Neural cell (in vitro differentiated cells): Measurements from ENCODE around the gene PRRG2. TPM values are rescaled to one million over a fixed set of nuclear protein-coding genes. Genes with fewer than 3 reads are reported as not detected.

Experiments
- H2AFZ ChIP-seq: fragments of 200-600, 300-800 bp; sonication (generic), shearing (Covaris generic); 2 replicates; pipeline ENCODE4 v1.6.0; 2014; ENCODE audit warnings: low read depth, mild to moderate bottlenecking, antibody characterized with exemption, low read length, moderate library complexity
- H3F3A ChIP-seq: fragments of 200-600 bp; shearing (Covaris generic); 2 replicates; pipeline ENCODE4 v1.6.1; 2016; ENCODE audit warnings: mild to moderate bottlenecking, moderate library complexity, mixed read lengths, antibody characterized with exemption, low read length; ENCODE audit not compliant: insufficient read depth, poor library complexity, severe bottlenecking
- H3K27ac ChIP-seq: fragments of 200-600, 300-800 bp; sonication (generic), shearing (Covaris generic); 2 replicates; pipeline ENCODE4 v1.5.1; 2014; ENCODE audit warnings: mild to moderate bottlenecking, low read length, moderate library complexity
- H3K27me3 ChIP-seq: fragments of 300-800, 200-600 bp; sonication (generic), shearing (Covaris generic); 2 replicates; pipeline ENCODE4 v1.6.0; 2014; ENCODE audit warnings: mild to moderate bottlenecking, low read depth, low read length, moderate library complexity; ENCODE audit not compliant: insufficient read depth
- H3K36me3 ChIP-seq: fragments of 300-800, 200-600 bp; sonication (generic), shearing (Covaris generic); 2 replicates; pipeline ENCODE4 v1.5.1; 2014; ENCODE audit warnings: mild to moderate bottlenecking, antibody characterized with exemption, low read length, moderate library complexity; ENCODE audit not compliant: insufficient read depth
- H3K4me2 ChIP-seq: fragments of 300-800, 200-600 bp; sonication (generic), shearing (Covaris generic); 2 replicates; pipeline ENCODE4 v1.6.0; 2014; ENCODE audit warnings: mild to moderate bottlenecking, low read length
- H3K4me3 ChIP-seq: fragments of 300-800, 200-600 bp; sonication (generic), shearing (Covaris generic); 2 replicates; pipeline ENCODE4 v1.5.1; 2014; ENCODE audit warnings: mild to moderate bottlenecking, low read length, moderate library complexity
- H3K79me2 ChIP-seq: fragments of 200-600 bp; shearing (Covaris generic); replicated peaks from 2 replicates; pipeline ENCODE4 v1.6.0; 2014; ENCODE audit warnings: mild to moderate bottlenecking, low read length, moderate library complexity; ENCODE audit not compliant: insufficient read depth
- H3K9ac ChIP-seq: fragments of 300-800, 200-600 bp; sonication (generic), shearing (Covaris generic); 2 replicates; pipeline ENCODE4 v1.6.1; 2016; ENCODE audit warnings: mild to moderate bottlenecking, low read length, mixed read lengths
- H3K9me2 ChIP-seq: fragments of 200-600 bp; shearing (Covaris generic); 2 replicates; pipeline ENCODE4 v1.6.1; 2016; ENCODE audit warnings: mild to moderate bottlenecking, low read length, mixed read lengths; ENCODE audit not compliant: insufficient read depth
- H3K9me3 ChIP-seq: fragments of 200-600, 300-800 bp; sonication (generic), shearing (Covaris generic); 2 replicates; pipeline ENCODE4 v1.6.1; 2016; ENCODE audit warnings: mild to moderate bottlenecking, mixed run types, low read length, moderate library complexity, mixed read lengths
- H4K20me1 ChIP-seq: fragments of 200-600 bp; shearing (Covaris generic); 2 replicates; pipeline ENCODE4 v1.6.1; 2016; ENCODE audit warnings: mild to moderate bottlenecking, mixed run types; ENCODE audit not compliant: insufficient read depth
- CTCF ChIP-seq: fragments of 450-650 bp; IDR thresholded peaks from 2 replicates; pipeline ENCODE4 v1.5.1; 2014; ENCODE audit warnings: antibody characterized with exemption, mild to moderate bottlenecking, moderate library complexity; ENCODE audit not compliant: poor library complexity, severe bottlenecking
- EP300 ChIP-seq: fragments of 450-650 bp; conservative IDR thresholded peaks from 2 replicates; pipeline ENCODE4 v1.6.1; 2014; ENCODE audit warnings: antibody characterized with exemption, mild to moderate bottlenecking, moderate library complexity; ENCODE audit not compliant: poor library complexity, severe bottlenecking
- EZH2 ChIP-seq: fragments of 200-600, 300-800 bp; shearing (Covaris generic), sonication (generic); IDR thresholded peaks from 2 replicates; pipeline ENCODE4 v1.6.1; 2014; ENCODE audit warnings: antibody characterized with exemption, low read length, borderline replicate concordance, mild to moderate bottlenecking; ENCODE audit not compliant: insufficient read depth, poor library complexity, severe bottlenecking
- MXI1 ChIP-seq: fragments of 450-650 bp; conservative IDR thresholded peaks from 2 replicates; pipeline ENCODE4 v1.6.1; 2014; ENCODE audit warnings: antibody characterized with exemption, mild to moderate bottlenecking; ENCODE audit not compliant: poor library complexity, severe bottlenecking
- POLR2AphosphoS5 ChIP-seq: IDR thresholded peaks from 2 replicates; pipeline ENCODE4 v1.6.1; 2012
- RAD21 ChIP-seq: fragments of 450-650 bp; conservative IDR thresholded peaks from 2 replicates; pipeline ENCODE4 v1.6.1; 2014; ENCODE audit warnings: antibody characterized with exemption, mild to moderate bottlenecking, moderate library complexity
- REST ChIP-seq: IDR thresholded peaks from 2 replicates; pipeline ENCODE4 v1.6.1; 2012; ENCODE audit warnings: borderline replicate concordance
- SMC3 ChIP-seq: fragments of 450-650 bp; conservative IDR thresholded peaks from 2 replicates; pipeline ENCODE4 v1.6.1; 2014; ENCODE audit warnings: antibody characterized with exemption, mild to moderate bottlenecking, moderate library complexity; ENCODE audit not compliant: poor library complexity
- TAF1 ChIP-seq: IDR thresholded peaks from 2 replicates; pipeline ENCODE4 v1.6.1; 2012; ENCODE audit warnings: low read depth
- polyA plus RNA-seq: library from polyadenylated mRNA; depleted of rRNA; stranded (reverse); fragments of >200 nt; gene quantifications from 2 replicates; pipeline ENCODE4 v1.2.3, GENCODE V29; 2014

The PRRG2 gene
- polyA plus RNA-seq, 1 donor from 2014 or later = not detected

- H3K9ac ChIP-seq = no peak overlapping the region
Observed at GRCh38 chr19:49573425-49573824, 7.7 kb upstream of the PRRG2 start.

GRCh38 chr19:49574206-49574755, 6.8 kb upstream of the PRRG2 start:
- H3K4me2 ChIP-seq = no peak overlapping the region
- no peaks in the 10 kb centered on the region for H3K36me3 ChIP-seq
- H3K79me2 ChIP-seq = peaks cover 24% of the 10 kb centered on the region
- no peaks in the 10 kb centered on the region for H3K9me2 ChIP-seq
- H3F3A ChIP-seq = no peaks in the 10 kb centered on the region
- H3K9ac ChIP-seq = no peak overlapping the region
- no peak overlapping the region for H3K4me3 ChIP-seq
- H2AFZ ChIP-seq = no peak overlapping the region
- H3K9me3 ChIP-seq = no peaks in the 10 kb centered on the region
- no peaks in the 10 kb centered on the region for H4K20me1 ChIP-seq
- no peak overlapping the region for H3K27ac ChIP-seq
- no peak for TF ChIP-seq RAD21
- H3K27me3 ChIP-seq = no peaks in the 10 kb centered on the region

More at GRCh38 chr19:49573425-49573824, 7.7 kb upstream of the PRRG2 start:
- no peak overlapping the region for H3K4me3 ChIP-seq
- no peak overlapping the region for H3K4me2 ChIP-seq
- H2AFZ ChIP-seq = no peak overlapping the region
- no peak for TF ChIP-seq EP300
- no peak for TF ChIP-seq POLR2AphosphoS5
- TF ChIP-seq SMC3 = no peak
- no peak for TF ChIP-seq EZH2
- no peak for TF ChIP-seq MXI1
- TF ChIP-seq CTCF = no peak
- no peak for TF ChIP-seq RAD21
- TF ChIP-seq TAF1 = no peak
- TF ChIP-seq REST = no peak
- H3K9me3 ChIP-seq = no peaks in the 10 kb centered on the region
- no peaks in the 10 kb centered on the region for H3K9me2 ChIP-seq
- H3K27me3 ChIP-seq = no peaks in the 10 kb centered on the region
- H3F3A ChIP-seq = no peaks in the 10 kb centered on the region
- H4K20me1 ChIP-seq = no peaks in the 10 kb centered on the region
- no peak overlapping the region for H3K27ac ChIP-seq
- peaks cover 18% of the 10 kb centered on the region for H3K79me2 ChIP-seq
- no peaks in the 10 kb centered on the region for H3K36me3 ChIP-seq

- Histone ChIP-seq H2AFZ (no peak overlapping the region), H3K27ac (no peak overlapping the region), H3K4me3 (peak overlapping the region; percentile 77), H4K20me1 (no peaks in the 10 kb centered on the region), H3K9me3 (no peaks in the 10 kb centered on the region), H3K4me2 (peak overlapping the region; percentile 64), H3K27me3 (no peaks in the 10 kb centered on the region), H3F3A (no peaks in the 10 kb centered on the region), H3K79me2 (peaks cover 30% of the 10 kb centered on the region), H3K9me2 (no peaks in the 10 kb centered on the region), H3K9ac (peak overlapping the region; percentile 71), H3K36me3 (no peaks in the 10 kb centered on the region)
- TF ChIP-seq MXI1 = no peak
- no peak for TF ChIP-seq EZH2
- TF ChIP-seq EP300 = no peak
- TF ChIP-seq SMC3 = no peak
- no peak for TF ChIP-seq TAF1
- no peak for TF ChIP-seq RAD21
- TF ChIP-seq CTCF = no peak
- no peak for TF ChIP-seq REST
- TF ChIP-seq POLR2AphosphoS5 = no peak
Observed at GRCh38 chr19:49579193-49579592, 1.9 kb upstream of the PRRG2 start.
